Ishikawa (cell line): ENCODE results near the gene CRTC1.
A peak's percentile ranks its signal among the peaks of the same experiment; 100 is the strongest.

Source experiments
- CEBPB ChIP-seq: IDR thresholded peaks from 2 replicates; pipeline ENCODE4 v1.6.1; 2012
- CREB1 ChIP-seq: IDR thresholded peaks from 2 replicates; pipeline ENCODE4 v1.6.1; 2012; ENCODE audit warnings: low read depth
- EGR1 ChIP-seq: IDR thresholded peaks from 2 replicates; pipeline ENCODE4 v1.6.1; 2012
- EP300 ChIP-seq: IDR thresholded peaks from 2 replicates; pipeline ENCODE4 v1.6.1; 2012; ENCODE audit warnings: borderline replicate concordance
- FOXM1 ChIP-seq: IDR thresholded peaks from 2 replicates; pipeline ENCODE4 v1.6.1; 2012; ENCODE audit warnings: low read depth, borderline replicate concordance
- MAX ChIP-seq: IDR thresholded peaks from 2 replicates; pipeline ENCODE4 v1.6.1; 2012
- NFIC ChIP-seq: IDR thresholded peaks from 2 replicates; pipeline ENCODE4 v1.6.1; 2012
- REST ChIP-seq: IDR thresholded peaks from 2 replicates; pipeline ENCODE4 v1.6.1; 2012; ENCODE audit warnings: low read depth, mild to moderate bottlenecking
- TAF1 ChIP-seq: IDR thresholded peaks from 2 replicates; pipeline ENCODE4 v1.6.1; 2012; ENCODE audit warnings: low read depth, mild to moderate bottlenecking
- TCF12 ChIP-seq: IDR thresholded peaks from 2 replicates; pipeline ENCODE4 v1.6.1; 2012; ENCODE audit warnings: low read depth
- TEAD4 ChIP-seq: IDR thresholded peaks from 2 replicates; pipeline ENCODE4 v1.6.1; 2012
- USF1 ChIP-seq: IDR thresholded peaks from 2 replicates; pipeline ENCODE4 v1.6.1; 2012
- YY1 ChIP-seq: IDR thresholded peaks from 2 replicates; pipeline ENCODE4 v1.6.1; 2012; ENCODE audit warnings: low read depth
- ZBTB7A ChIP-seq: IDR thresholded peaks from 2 replicates; pipeline ENCODE4 v1.6.1; 2012; ENCODE audit warnings: low read depth

CRTC1 gene

GRCh38 chr19:18830488-18830887, 147.0 kb downstream of the CRTC1 start:
- TF ChIP-seq REST, result no peak
- TF ChIP-seq EP300, result no peak
- TF ChIP-seq TCF12, result no peak
- no peak for TF ChIP-seq TEAD4
- no peak for TF ChIP-seq YY1
- no peak for TF ChIP-seq CEBPB
- TF ChIP-seq FOXM1, result no peak
- TF ChIP-seq CREB1, result no peak
- no peak for TF ChIP-seq MAX
- no peak for TF ChIP-seq ZBTB7A

- TF ChIP-seq USF1, result no peak
- no peak for TF ChIP-seq EGR1
- TF ChIP-seq TEAD4, result no peak
- no peak for TF ChIP-seq NFIC
- peak; percentile 82; the same call in 1 of the 2 replicates for TF ChIP-seq TAF1
Observed at GRCh38 chr19:18831524-18832305, 148.2 kb downstream of the CRTC1 start, which contains the start of gene UPF1. Gene UPF1 (plus strand): TSS chr19:18831959. CDS start chr19:18832210, 251 bp downstream.
